ACHN (cell line): ENCODE measurements around the gene SHC2.
"Not testable (repeated sequence)": the region's sequence is repeated elsewhere in the genome, so short reads cannot be mapped to it uniquely, and the experiment has no call there.

Experiments used
- DNase-seq: peaks from one replicate; pipeline ENCODE4 v3.0.0-alpha.2; 2015
- in situ Hi-C: cut with HindIII; loops from 2 replicates; pipeline ENCODE4 v1.10.0; 2017; ENCODE audit warnings: low sequenced_read_pairs, low pct_ligation_motif_present, low pct_unique_long_range_greater_than_20kb

SHC2 gene

GRCh38 chr19:456547-457110 is 4.2 kb downstream of the SHC2 start:
- in situ Hi-C loops, result no loop called here
- DNase-seq, result no peak

GRCh38 chr19:455851-456546 is 4.8 kb downstream of the SHC2 start:
- no peak for DNase-seq
- in situ Hi-C loops, result no loop called here

GRCh38 chr19:455031-455705 is 5.7 kb downstream of the SHC2 start:
- in situ Hi-C loops, result no loop called here
- DNase-seq, result no peak

DNA sequence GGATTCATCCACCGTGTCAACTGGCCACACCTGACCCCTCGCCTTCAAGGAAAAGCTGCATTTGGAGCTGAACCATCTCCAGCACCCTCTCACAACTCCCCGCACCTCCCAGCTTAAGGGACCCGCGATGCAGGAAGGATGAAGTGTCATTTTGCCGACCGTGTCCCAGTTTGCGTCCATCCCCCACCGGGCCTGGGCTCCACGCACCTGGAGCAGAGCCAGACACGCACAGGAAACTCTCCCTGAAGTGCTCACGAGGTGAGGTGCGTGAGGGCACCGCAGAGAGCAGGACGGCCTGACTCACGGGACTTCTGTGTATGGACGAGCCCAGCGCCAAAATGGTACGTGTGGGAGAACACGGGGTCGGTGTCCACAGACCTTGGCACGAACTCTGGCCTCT is 7.2 kb downstream of the SHC2 start:
- in situ Hi-C loops, result no loop called here
- no peak for DNase-seq

- DNase-seq, result no peak
- in situ Hi-C loops, result no loop called here
These were observed 8.0 kb downstream of the SHC2 start for GRCh38 chr19:452829-453228.

GRCh38 chr19:450912-451481 is 9.8 kb downstream of the SHC2 start:
- DNase-seq, in situ Hi-C loops: not testable (repeated sequence)

DNA sequence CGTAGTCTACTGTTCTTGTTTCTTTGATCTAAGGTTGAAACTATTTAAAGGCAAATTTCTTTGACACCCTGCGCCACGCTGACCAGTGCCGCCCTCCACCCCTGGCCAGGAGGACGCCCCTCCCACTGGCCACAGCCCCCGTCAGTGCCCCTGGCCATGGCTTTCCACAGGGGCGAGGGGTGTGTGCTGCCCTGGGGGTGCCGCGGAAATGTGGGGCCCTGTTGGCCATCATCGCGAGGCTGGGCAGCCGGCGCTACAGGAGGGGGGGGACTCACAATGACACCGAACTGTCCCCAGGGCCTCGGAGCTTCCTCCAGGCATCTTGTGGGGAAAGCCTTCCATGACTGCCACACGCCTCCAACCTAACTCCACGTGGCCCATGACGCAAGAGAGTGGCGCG is 10.9 kb downstream of the SHC2 start:
- in situ Hi-C loops, result no loop called here

DNA sequence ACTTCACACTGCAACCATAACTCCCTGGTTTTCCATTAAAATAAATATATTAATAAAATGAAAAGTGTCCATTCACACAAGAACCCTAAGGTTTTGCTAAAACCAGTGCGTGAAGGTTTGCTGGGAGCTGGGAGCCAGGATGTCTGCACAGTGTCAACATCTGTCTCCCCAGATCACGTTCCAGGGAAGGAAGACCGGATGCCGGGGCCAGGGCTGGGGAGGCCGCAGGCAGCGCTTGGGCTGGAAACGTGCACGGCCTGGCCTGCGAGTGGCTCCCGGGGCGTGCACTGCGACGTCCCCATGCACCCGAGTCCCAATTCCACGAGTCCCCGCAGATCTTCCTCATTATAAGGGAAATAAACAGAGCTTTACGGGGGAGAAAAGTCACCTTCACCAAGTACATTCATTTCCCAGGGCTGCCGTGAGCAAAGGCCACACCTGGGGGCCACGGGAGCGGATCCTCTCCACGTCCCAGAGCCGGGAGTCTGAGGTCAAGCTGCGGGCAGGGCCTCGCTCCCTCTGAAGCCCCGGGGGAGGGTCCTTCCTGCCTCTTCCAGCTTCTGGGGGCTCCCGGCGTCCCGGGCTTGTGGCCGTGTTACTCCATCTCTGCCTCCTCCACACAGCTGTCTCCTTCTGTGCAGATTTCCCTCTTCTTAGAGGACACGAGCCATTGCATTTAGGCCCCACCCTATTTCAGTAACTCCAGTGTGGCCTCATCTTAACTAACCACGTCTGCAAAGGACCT is 12.8 kb downstream of the SHC2 start:
- in situ Hi-C loops, result no loop called here
- no peak for DNase-seq

More for the DNA sequence above, 10.9 kb downstream of the SHC2 start:
- no peak for DNase-seq

- in situ Hi-C loops, result no loop called here
- DNase-seq, result no peak
These were observed 13.8 kb downstream of the SHC2 start for GRCh38 chr19:447064-447426.

- in situ Hi-C loops, result no loop called here
- DNase-seq, result no peak
These were observed 16.1 kb downstream of the SHC2 start for GRCh38 chr19:444677-445210.

- in situ Hi-C loops, result no loop called here
- DNase-seq, result no peak
These were observed 17.8 kb downstream of the SHC2 start for GRCh38 chr19:443005-443404.

GRCh38 chr19:442085-442484 is 18.7 kb downstream of the SHC2 start:
- in situ Hi-C loops, result no loop called here
- no peak for DNase-seq

GRCh38 chr19:441213-441836 is 19.5 kb downstream of the SHC2 start:
- DNase-seq, result no peak
- in situ Hi-C loops, result no loop called here

- in situ Hi-C loops, result no loop called here
- DNase-seq, result no peak
These were observed 20.2 kb downstream of the SHC2 start for GRCh38 chr19:440391-441212.

GRCh38 chr19:439167-439900 is 21.5 kb downstream of the SHC2 start:
- no peak for DNase-seq
- in situ Hi-C loops, result no loop called here

DNA sequence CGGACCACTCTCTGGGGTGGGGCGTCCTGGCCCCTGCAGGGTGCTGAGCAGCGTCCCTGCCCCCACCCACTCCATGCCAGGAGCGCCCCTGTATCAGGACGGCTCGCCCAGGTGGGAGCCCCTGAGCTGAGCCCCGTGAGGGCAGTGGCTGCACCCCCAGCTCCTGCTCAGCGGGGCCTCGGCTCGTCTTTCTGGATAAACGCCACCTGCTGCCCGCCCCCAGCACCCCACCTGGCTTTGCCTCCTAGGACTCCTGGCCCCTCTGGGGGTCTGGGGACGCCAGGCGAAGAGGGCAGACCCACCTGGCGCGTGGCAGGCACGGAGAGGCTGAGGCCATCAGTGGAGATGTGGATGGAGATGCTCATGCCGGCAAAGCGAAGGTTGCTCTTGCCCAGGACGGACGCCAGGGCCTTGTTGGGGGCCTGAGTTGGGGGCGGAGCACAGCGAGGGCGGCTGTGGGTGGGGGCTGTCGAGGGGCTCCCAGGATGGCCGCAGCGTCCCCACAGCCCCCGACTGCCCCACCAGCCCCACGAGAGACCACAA is 22.3 kb downstream of the SHC2 start:
- no peak for DNase-seq
- in situ Hi-C loops, result no loop called here

DNA sequence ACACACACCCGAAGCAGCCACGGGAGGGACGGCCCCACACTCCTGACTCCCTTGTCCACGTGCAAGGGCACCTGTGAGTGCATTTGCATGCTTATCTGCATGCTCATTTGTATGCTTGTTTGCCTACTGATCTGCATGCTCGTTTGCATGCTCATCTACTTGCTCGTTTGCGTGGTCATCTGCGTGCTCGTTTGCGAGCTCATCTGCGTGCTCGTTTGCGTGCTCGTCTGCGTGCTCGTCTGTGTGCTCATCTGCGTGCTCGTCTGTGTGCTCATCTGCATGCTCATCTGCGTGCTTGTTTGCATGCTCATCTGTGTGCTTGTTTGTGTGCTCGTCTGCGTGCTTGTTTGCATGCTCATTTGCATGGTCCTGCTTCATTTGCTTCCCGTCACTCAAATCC is 23.8 kb downstream of the SHC2 start:
- in situ Hi-C loops, result no loop called here
- DNase-seq, result no peak
